Keratinocyte (primary cell): ENCODE data around the gene BICDL1. TPM values are rescaled to one million over a fixed set of nuclear protein-coding genes. Genes with fewer than 3 reads are reported as not detected.

Experiments
- DNase-seq: peaks from one replicate; pipeline ENCODE4 v3.0.0-alpha.2; 2011; ENCODE audit warnings: low read depth, missing footprints, low spot score
- FAIRE-seq: peaks from 2 replicates; lab custom pipeline; 2011; peaks lifted over from hg19 to GRCh38; lab: Jason Lieb, UNC
- H2AFZ ChIP-seq: 2 replicates; pipeline ENCODE4 v1.6.0; 2012; ENCODE audit warnings: low read length, control low read depth, inconsistent platforms; ENCODE audit not compliant: control insufficient read depth
- H3K27ac ChIP-seq: 2 replicates; pipeline ENCODE4 v1.5.1; 2011; ENCODE audit warnings: low read length; ENCODE audit not compliant: control insufficient read depth, insufficient read depth
- H3K27me3 ChIP-seq: 3 replicates; pipeline ENCODE4 v1.6.0; 2011; ENCODE audit warnings: low read length; ENCODE audit not compliant: control insufficient read depth, insufficient read depth; ENCODE audit errors: extremely low read depth
- H3K36me3 ChIP-seq, 2 experiments: 2 replicates in 1 of 2; 3 replicates in 1 of 2; pipeline ENCODE4 v1.5.1; 2011; ENCODE audit warnings: low read length in 2 of 2, mild to moderate bottlenecking in 1 of 2; ENCODE audit not compliant: control insufficient read depth in 2 of 2, insufficient read depth in 2 of 2; ENCODE audit errors: extremely low read depth in 1 of 2
- H3K4me1 ChIP-seq: 3 replicates; pipeline ENCODE4 v1.5.1; 2011; ENCODE audit warnings: low read length; ENCODE audit not compliant: control insufficient read depth, insufficient read depth; ENCODE audit errors: extremely low read depth
- H3K4me2 ChIP-seq: 3 replicates; pipeline ENCODE4 v1.6.0; 2011; ENCODE audit warnings: low read depth, low read length; ENCODE audit not compliant: control insufficient read depth, insufficient read depth; ENCODE audit errors: extremely low read depth
- H3K4me3 ChIP-seq, 3 experiments: fragments of 200-600 bp in 1 of 3; sonication (generic) in 1 of 3; 2 replicates in 2 of 3; 3 replicates in 1 of 3; pipeline ENCODE4 v1.5.1; 2011 to 2016; ENCODE audit warnings: low read length in 3 of 3, mild to moderate bottlenecking in 3 of 3, control low read depth in 2 of 3, inconsistent platforms in 1 of 3, low read depth in 1 of 3, mixed read lengths in 1 of 3, mixed run types in 1 of 3, moderate library complexity in 1 of 3; ENCODE audit not compliant: control insufficient read depth in 2 of 3, insufficient read depth in 2 of 3; ENCODE audit errors: extremely low read depth in 1 of 3
- H3K79me2 ChIP-seq: 2 replicates; pipeline ENCODE4 v1.6.0; 2012; ENCODE audit warnings: low read length; ENCODE audit not compliant: control insufficient read depth, insufficient read depth
- H3K9ac ChIP-seq: 3 replicates; pipeline ENCODE4 v1.6.0; 2011; ENCODE audit warnings: low read length; ENCODE audit not compliant: control insufficient read depth, insufficient read depth; ENCODE audit errors: extremely low read depth
- H3K9me1 ChIP-seq: 3 replicates; pipeline ENCODE4 v1.6.0; 2011; ENCODE audit warnings: low read length; ENCODE audit not compliant: control insufficient read depth, insufficient read depth; ENCODE audit errors: extremely low read depth
- H3K9me3 ChIP-seq: 2 replicates; pipeline ENCODE4 v1.5.1; 2012; ENCODE audit warnings: low read depth, low read length; ENCODE audit not compliant: control insufficient read depth
- H4K20me1 ChIP-seq: 3 replicates; pipeline ENCODE4 v1.6.0; 2011; ENCODE audit warnings: low read length; ENCODE audit not compliant: control insufficient read depth, insufficient read depth; ENCODE audit errors: extremely low read depth
- EZH2 ChIP-seq: IDR thresholded peaks from one replicate; pipeline ENCODE4 v1.6.1; 2012; ENCODE audit warnings: inconsistent platforms, mild to moderate bottlenecking, low read length, moderate library complexity
- dilution Hi-C: fragments of 300-500 bp; cut with MboI; formaldehyde crosslinking; loops from one replicate; pipeline ENCODE4 v1.7.0; 2020; ENCODE audit warnings: low sequenced_read_pairs; ENCODE audit not compliant: extremely low pct_ligation_motif_present
- polyA plus RNA-seq, 5 experiments: library from polyadenylated mRNA; depleted of rRNA in 3 of 5; stranded (reverse) in 3 of 5; stranded (forward) in 1 of 5; unstranded in 1 of 5; fragments of >200 nt; gene quantifications; 1 replicate in 1 of 5; 2 replicates in 3 of 5; 3 replicates in 1 of 5; pipeline versions ENCODE4 v1.2.1 to v1.2.3, GENCODE V29; 2011 to 2012; ENCODE audit warnings: missing spikeins in 2 of 5, low read depth in 1 of 5, low replicate concordance in 1 of 5
- TF ChIP-seq, protein P1 (sequence below), 3 experiments: IDR thresholded peaks in 1 of 3; conservative IDR thresholded peaks in 1 of 3; optimal IDR thresholded peaks in 1 of 3; 2 replicates in 2 of 3; 3 replicates in 1 of 3; pipeline versions ENCODE3 to v1.5.1; 2011; ENCODE audit warnings: low read length in 3 of 3, mild to moderate bottlenecking in 3 of 3, moderate library complexity in 2 of 3, control low read depth in 1 of 3, inconsistent platforms in 1 of 3; ENCODE audit not compliant: insufficient read depth in 2 of 3; ENCODE audit errors: extremely low read depth in 1 of 3

Gene BICDL1
- polyA plus RNA-seq, 1 donor (not counting 4 experiments of a cell fraction or from before 2014, with no cell fraction given), result 6.4 TPM

DNA sequence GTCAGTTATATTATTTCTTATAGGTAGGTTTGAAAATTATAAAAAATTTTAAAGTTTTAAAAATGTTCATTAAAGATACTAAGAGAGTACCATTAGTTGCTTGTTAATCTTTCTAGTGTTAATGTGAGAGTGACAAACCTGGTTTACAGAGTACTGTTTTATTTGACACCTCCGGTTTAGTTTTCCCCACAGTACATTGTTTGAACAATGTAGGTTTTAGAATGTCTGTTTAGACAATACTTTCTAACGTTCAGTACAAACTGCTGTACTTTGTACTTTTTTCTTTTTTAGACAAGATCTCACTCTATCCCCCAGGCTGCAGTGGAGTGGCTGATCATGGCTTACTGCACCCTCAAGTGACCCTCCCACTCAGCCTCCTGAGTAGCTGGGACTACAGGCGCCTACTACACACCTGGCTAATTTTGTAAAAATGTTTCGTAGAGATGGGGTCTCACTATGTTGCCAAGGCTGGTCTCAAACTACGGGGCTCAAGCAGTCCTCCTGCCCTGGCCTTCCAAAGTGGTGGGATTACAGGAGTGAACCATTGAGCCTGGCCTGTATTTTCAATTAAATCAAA lies 3.2 kb downstream of the BICDL1 start:
- FAIRE-seq (no peak), DNase-seq (no peak)
- Histone ChIP-seq H3K4me1 (peaks cover 11% of the 10 kb centered on the region), H3K36me3 (no peaks in the 10 kb centered on the region), H3K27me3 (no peaks in the 10 kb centered on the region), H3K9ac (no peak overlapping the region), H3K9me1 (no peaks in the 10 kb centered on the region), H4K20me1 (peaks cover 4% of the 10 kb centered on the region), H3K9me3 (no peaks in the 10 kb centered on the region), H3K4me3 (no peak overlapping the region), H2AFZ (no peak overlapping the region), H3K79me2 (no peaks in the 10 kb centered on the region), H3K4me2 (no peak overlapping the region), H3K27ac (no peak overlapping the region)
- dilution Hi-C loops, result no loop called here
- no peak for TF ChIP-seq EZH2
- TF ChIP-seq, protein P1, sequence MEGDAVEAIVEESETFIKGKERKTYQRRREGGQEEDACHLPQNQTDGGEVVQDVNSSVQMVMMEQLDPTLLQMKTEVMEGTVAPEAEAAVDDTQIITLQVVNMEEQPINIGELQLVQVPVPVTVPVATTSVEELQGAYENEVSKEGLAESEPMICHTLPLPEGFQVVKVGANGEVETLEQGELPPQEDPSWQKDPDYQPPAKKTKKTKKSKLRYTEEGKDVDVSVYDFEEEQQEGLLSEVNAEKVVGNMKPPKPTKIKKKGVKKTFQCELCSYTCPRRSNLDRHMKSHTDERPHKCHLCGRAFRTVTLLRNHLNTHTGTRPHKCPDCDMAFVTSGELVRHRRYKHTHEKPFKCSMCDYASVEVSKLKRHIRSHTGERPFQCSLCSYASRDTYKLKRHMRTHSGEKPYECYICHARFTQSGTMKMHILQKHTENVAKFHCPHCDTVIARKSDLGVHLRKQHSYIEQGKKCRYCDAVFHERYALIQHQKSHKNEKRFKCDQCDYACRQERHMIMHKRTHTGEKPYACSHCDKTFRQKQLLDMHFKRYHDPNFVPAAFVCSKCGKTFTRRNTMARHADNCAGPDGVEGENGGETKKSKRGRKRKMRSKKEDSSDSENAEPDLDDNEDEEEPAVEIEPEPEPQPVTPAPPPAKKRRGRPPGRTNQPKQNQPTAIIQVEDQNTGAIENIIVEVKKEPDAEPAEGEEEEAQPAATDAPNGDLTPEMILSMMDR (optimal IDR thresholded peaks at IDR 0.05 in 1 of 3, IDR thresholded peaks at IDR 0.05 in 1 of 3, conservative IDR thresholded peaks at IDR 0.05 in 1 of 3; ENCODE audit: extremely low read depth in 1 of 3, insufficient read depth in 2 of 3, low read length in 3 of 3), result no peak

GRCh38 chr12:119994892-119995658 lies 6.0 kb downstream of the BICDL1 start:
- H4K20me1 ChIP-seq, result peaks cover 3% of the 10 kb centered on the region

More at GRCh38 chr12:119994892-119995658, 6.0 kb downstream of the BICDL1 start:
- no peak for DNase-seq
- H3K36me3 ChIP-seq, result no peaks in the 10 kb centered on the region
- no peak overlapping the region for H3K27ac ChIP-seq
- no peak overlapping the region for H2AFZ ChIP-seq
- no peak overlapping the region for H3K9ac ChIP-seq
- H3K79me2 ChIP-seq, result no peaks in the 10 kb centered on the region
- no peak overlapping the region for H3K4me3 ChIP-seq
- H3K4me1 ChIP-seq, result peaks cover 6% of the 10 kb centered on the region
- no peaks in the 10 kb centered on the region for H3K9me3 ChIP-seq
- no peak for FAIRE-seq
- no peak for TF ChIP-seq EZH2
- TF ChIP-seq, protein P1 (optimal IDR thresholded peaks at IDR 0.05 in 1 of 3, IDR thresholded peaks at IDR 0.05 in 1 of 3, conservative IDR thresholded peaks at IDR 0.05 in 1 of 3; ENCODE audit: extremely low read depth in 1 of 3, insufficient read depth in 2 of 3, low read length in 3 of 3), result no peak
- dilution Hi-C loops, result no loop called here
- no peaks in the 10 kb centered on the region for H3K27me3 ChIP-seq
- no peak overlapping the region for H3K4me2 ChIP-seq
- H3K9me1 ChIP-seq, result no peaks in the 10 kb centered on the region
